ENCODE results near the gene ERAP2.
"Not testable (repeated sequence)": the region's sequence is repeated elsewhere in the genome, so short reads cannot be mapped to it uniquely, and the experiment has no call there.

ERAP2 gene

DNA sequence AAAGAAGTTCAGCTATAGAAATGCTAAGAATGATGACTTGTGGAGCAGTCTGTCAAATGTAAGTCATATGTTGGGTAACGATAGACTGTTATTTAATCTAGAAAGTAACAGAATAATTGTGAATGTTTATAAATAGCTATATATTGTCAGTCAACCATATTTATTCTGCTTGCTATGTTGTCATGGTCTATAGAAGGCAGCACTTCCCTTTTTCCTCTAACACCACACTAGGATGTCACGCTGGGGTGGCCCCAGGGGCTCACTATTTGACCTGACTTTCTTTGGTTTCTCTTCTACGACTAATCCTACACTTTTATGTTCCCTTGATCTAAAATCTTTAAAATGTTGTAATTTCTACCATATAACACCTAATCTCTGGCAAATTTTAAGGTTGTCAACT is 20.5 kb downstream of the ERAP2 start:
- no peak for DNase-seq (ENCODE audit: low read depth)

- no peak for DNase-seq (ENCODE audit: low read depth)
These were observed 25.1 kb downstream of the ERAP2 start for GRCh38 chr5:96901384-96901783.

- no peak for DNase-seq (ENCODE audit: low read depth)
These were observed 25.5 kb downstream of the ERAP2 start for GRCh38 chr5:96901841-96902240.

- no peak for DNase-seq (ENCODE audit: low read depth)
These were observed 26.6 kb downstream of the ERAP2 start for GRCh38 chr5:96902876-96903275.

DNA sequence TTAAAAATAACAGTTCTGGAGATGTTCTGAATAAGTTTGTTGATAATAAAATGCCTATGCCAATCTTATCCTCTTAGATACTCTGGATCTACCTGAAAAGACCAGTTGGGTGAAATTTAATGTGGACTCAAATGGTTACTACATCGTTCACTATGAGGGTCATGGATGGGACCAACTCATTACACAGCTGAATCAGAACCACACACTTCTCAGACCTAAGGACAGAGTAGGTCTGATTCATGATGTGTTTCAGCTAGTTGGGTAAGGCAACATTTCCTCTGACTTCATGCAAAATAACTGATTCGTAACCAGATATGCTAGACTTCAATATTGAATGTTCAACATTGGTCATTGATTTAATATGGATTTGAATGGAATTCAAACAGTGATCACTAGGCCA is 27.0 kb downstream of the ERAP2 start:
- DNase-seq (ENCODE audit: low read depth), result no peak

DNA sequence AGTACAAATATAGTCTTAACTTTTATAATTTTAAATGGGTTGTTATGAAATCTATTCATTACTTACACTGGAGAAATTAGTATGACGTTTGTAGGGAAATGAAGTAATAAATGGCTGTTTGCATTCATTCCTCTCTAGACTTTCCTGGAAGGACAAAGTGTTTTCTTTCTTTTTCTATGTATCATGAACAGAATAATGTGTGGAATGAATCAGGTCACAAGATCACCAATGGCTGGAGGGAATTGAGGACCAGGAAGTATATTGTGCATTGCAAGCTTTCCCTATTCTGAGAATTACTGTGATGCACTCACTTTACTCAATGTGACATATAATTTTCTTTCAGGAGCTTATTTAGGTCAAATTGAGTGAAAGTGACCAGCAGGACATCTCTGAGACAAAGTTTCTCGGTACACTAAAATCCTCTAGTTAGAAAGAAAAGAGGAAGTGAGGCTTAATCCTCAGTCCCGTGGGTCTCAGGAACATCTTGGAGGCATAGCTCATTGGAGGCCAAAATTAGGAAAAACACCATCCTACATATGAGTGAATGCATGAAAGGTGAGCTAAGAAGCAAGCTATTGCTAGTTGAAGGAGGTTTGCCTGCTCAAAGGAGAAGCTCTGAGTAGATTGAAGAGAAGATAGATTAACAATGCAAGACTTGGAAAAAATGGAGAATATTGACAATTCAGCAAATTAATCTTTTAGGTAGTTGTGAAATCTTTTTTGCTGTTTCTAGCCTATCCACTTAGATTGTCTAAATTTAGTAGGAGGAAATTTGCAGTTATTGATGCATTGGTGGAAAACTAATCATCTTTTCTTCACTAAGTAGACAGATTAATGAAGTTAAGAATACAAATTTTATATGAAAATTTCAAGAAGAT is 28.0 kb downstream of the ERAP2 start:
- DNase-seq (ENCODE audit: low read depth), result no peak

- DNase-seq (ENCODE audit: low read depth), result no peak
These were observed 29.6 kb downstream of the ERAP2 start for GRCh38 chr5:96905864-96906263.

- no peak for DNase-seq (ENCODE audit: low read depth)
These were observed 32.7 kb downstream of the ERAP2 start for GRCh38 chr5:96909003-96909402.

DNA sequence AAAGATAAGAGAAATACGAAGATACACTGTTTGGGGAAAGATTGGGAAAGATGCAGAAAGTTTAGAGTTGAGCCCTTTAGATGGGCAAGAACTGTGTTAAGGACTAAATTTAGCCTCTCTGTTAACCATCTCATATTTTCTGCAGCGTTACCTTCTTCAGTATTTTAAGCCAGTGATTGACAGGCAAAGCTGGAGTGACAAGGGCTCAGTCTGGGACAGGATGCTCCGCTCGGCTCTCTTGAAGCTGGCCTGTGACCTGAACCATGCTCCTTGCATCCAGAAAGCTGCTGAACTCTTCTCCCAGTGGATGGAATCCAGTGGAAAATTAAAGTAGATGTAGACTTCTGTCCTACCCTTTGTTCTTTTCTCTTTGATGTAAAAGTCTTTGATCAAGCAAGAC is 33.1 kb downstream of the ERAP2 start:
- DNase-seq (ENCODE audit: low read depth), result no peak

DNA sequence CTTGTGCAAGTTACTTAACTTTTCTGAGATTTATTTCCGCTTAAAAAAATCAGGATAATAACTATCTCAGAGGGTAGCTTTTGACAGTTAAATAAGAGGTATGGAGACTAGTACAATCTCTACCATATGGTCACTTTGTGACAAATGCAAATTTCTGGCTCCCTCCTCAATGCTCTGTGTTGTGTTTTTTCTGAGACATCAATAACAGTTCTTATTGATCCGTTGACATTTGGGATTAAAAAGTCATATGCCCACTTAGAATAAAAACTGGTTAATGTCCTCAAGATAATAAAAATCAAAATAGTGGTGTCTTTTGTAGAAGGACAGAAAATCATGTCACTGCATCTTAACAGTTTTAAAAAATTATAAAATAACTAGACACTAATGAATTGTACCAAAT is 34.8 kb downstream of the ERAP2 start:
- no peak for DNase-seq (ENCODE audit: low read depth)

- DNase-seq (ENCODE audit: low read depth), result no peak
These were observed 36.9 kb downstream of the ERAP2 start for GRCh38 chr5:96913233-96913632.

GRCh38 chr5:96919754-96920197 is 43.5 kb downstream of the ERAP2 start:
- DNase-seq (ENCODE audit: low read depth), result no peak

DNA sequence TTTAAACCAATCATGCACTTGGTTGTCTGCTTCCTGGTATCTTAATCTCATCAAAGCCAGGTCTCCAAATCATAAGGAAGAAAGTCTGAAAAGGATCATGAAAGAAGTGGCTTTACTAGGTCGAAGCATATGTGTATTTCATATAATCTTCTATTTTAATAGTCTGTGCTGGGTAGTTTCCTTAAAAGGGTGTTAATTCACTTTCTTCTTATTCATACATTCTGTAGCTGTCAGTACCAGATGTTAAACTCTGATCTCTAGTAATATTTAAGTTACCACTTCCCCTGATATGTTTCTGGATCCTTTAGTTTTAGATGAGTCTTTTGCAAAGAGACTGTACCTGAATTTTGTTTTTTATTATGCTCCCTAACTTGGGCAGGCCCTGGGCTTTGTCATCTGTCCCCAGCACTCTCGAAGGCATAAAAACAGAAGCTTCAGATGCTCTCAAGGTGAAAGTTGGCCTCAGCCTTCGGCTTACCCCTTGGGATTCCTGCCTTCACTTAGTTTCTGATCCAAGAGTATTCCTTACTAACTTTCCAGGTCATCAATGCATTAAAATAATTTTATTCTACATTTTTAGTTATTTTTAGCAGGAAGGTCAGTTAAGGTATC is 44.5 kb downstream of the ERAP2 start:
- DNase-seq (ENCODE audit: low read depth), result no peak

- DNase-seq (ENCODE audit: low read depth), result no peak
These were observed 46.4 kb downstream of the ERAP2 start for GRCh38 chr5:96922499-96923244.

- DNase-seq (ENCODE audit: low read depth), result no peak
These were observed 47.7 kb downstream of the ERAP2 start for GRCh38 chr5:96924016-96924443.

DNA sequence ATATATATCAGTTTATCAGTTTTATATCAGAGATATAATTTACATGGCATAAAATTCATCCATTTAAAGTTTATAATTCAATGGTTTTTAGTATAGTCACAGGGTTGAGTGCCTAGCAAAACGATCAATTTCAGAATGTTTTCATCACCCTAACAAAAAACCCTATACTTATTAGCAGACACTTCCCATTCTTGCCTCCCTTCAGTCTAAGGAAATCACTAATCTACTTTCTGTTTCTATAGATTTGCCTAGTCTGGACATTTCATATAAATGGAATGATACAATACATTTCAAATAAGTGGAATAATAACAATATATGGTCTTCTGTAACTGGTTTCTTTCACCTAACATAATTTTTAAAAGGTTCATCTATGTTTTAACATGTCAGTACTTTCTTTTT is 50.0 kb downstream of the ERAP2 start:
- no peak for DNase-seq (ENCODE audit: low read depth)

DNA sequence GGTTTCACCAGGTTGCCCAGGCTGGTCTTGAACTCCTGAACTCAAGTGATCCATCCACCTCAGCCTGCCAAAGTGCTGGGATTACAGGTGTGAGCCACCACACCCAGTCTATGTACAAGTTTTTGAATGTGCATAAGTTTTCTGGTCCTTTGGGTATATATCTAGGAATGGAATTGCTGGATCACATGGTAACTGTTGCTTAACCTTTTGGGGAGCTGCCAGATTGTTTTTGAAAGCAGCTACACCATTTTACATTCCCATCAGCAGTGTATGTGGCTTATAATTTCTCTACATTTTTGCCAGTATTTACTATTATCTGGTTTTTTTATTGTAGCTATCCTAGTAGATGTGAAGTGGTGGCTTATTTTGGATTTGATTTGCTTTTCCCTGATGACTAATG is 50.7 kb downstream of the ERAP2 start:
- DNase-seq (ENCODE audit: low read depth), result no peak

DNA sequence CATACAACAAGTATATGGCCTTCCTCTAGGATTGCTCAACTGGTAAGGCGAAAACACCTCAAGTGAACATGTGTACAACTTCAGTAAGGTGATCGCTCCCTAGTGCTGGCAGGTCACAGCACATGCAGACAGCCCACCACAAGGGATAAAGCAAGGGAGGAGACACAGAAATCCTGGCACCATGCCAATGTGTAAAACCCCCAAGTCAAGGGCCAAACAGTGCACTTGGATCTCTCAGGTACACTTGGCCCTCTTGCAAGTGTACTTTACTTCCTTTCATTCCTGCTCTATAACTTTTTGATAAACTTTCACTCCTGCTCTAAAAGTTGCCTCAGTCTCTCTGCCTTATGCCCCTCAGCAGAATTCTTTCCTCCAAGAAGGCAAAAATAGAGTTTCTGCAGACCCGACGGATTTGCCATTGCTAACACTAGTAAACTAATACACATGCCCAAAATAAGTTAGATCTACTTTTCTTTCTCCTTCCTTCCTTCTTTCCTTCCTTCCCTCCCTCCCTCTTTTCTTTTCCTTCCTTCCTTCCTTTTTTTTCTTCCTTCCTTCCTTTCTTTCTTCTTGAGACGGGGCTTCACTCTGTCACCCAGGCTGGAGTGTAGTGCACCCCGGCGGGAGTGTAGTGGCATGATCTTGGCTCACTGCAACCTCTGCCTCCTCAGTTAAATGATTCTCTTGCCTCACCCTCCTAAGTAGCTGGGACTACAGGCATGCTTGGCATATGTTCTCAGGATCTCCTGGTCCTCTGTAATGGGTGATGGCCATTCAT is 52.8 kb downstream of the ERAP2 start:
- no peak for DNase-seq (ENCODE audit: low read depth)

DNA sequence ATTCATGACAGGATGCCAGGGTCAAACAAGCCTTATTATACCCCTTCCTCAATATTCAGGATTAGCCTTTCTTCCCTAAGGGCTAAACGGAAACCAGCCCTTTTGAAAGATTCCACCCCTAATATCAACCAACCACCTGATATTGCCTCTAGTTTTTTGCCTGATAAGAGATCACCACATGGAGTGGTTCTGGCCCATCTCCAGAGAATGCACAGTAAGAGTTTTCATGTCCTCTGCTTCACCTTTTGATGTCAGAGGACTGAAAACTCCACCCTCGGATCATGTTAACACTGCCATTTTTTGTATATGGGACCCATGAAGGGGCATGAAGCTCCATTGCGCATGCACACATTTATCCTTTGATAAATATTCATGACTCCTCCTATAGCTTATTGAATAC is 53.8 kb downstream of the ERAP2 start:
- DNase-seq (ENCODE audit: low read depth), result no peak

DNA sequence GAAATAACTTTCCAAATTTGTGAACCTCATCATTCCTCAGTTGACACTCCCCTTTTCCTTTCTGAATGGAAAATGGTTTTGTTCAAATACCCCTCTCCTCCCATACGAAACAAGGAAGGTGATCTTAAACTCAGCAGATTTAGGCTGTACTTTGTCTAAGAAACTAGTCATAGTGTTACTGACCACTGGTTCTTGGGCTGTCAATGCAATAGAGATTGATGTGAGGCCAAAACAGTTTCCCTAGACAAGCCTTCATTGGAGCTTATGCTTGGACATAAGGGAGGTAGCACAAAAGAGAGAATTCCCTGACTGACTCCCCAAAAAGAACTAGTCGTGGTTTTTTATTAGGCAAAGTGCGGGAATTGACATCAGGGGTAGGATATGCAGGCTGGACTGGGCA is 54.3 kb downstream of the ERAP2 start:
- DNase-seq (ENCODE audit: low read depth), result no peak

- not testable (repeated sequence) for DNase-seq (ENCODE audit: low read depth)
These were observed 54.7 kb downstream of the ERAP2 start for GRCh38 chr5:96931037-96931436.

DNA sequence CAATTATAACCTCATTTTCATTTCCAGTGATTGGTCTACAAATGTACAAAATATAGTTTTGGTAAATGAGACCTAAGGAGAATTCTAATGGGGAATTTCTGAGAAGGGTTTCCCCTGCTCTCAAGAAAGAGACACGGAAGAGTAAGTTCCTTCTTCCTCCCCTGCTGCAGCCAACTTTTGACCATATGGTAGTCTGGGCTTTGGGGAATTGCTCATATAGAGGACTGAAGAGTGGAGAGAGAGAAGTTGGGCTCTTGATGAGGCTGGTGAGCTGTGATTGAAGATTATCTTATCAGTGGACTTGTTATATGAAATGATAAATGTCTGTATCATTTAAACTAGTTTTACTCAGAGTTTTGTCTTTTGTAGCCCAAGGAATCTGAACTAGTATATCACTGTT is 55.3 kb downstream of the ERAP2 start:
- DNase-seq (ENCODE audit: low read depth), result no peak
